B cell (primary cell): ENCODE measurements around the gene LGI4.

ENCODE experiments used
- EZH2 ChIP-seq: IDR thresholded peaks from 2 replicates; pipeline ENCODE4 v1.6.1; 2012; ENCODE audit warnings: borderline replicate concordance, low read depth, mild to moderate bottlenecking, moderate library complexity, low read length; ENCODE audit not compliant: insufficient read depth, poor library complexity, severe bottlenecking
- TF ChIP-seq, protein P1 (sequence below): fragments of 200-600 bp; IDR thresholded peaks from one replicate; pipeline ENCODE4 v1.8.0; 2022; ENCODE audit warnings: antibody characterized with exemption, mild to moderate bottlenecking

DNA sequence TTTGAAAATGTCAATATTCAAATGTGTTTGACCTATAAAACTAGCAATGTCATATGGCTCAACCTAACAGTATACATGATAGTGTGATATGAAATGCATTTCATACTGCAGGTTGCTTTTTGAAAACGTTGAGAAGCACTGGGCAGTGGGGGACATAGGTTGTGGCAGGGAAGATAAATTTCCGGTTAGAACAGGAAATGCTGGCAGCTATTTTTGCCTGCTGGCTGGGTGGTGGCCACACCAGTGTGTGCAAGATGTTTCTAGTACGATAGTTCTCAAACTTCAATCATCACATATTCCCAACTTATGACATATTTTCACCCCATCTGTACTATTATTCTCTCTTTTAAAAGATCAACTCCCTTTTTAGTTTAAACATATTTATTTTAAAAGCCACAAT, 36.9 kb upstream of the LGI4 start:
- TF ChIP-seq, protein P1, sequence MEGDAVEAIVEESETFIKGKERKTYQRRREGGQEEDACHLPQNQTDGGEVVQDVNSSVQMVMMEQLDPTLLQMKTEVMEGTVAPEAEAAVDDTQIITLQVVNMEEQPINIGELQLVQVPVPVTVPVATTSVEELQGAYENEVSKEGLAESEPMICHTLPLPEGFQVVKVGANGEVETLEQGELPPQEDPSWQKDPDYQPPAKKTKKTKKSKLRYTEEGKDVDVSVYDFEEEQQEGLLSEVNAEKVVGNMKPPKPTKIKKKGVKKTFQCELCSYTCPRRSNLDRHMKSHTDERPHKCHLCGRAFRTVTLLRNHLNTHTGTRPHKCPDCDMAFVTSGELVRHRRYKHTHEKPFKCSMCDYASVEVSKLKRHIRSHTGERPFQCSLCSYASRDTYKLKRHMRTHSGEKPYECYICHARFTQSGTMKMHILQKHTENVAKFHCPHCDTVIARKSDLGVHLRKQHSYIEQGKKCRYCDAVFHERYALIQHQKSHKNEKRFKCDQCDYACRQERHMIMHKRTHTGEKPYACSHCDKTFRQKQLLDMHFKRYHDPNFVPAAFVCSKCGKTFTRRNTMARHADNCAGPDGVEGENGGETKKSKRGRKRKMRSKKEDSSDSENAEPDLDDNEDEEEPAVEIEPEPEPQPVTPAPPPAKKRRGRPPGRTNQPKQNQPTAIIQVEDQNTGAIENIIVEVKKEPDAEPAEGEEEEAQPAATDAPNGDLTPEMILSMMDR, result no peak
- TF ChIP-seq EZH2, result no peak
